Measurements from ENCODE around the gene SLC10A7. TPM values are rescaled to one million over a fixed set of nuclear protein-coding genes. Genes with fewer than 3 reads are reported as not detected.

SLC10A7 gene
- total and polyA plus RNA-seq, 10 of the 15 experiments (the other 5 are each of a cell fraction or from before 2014, with no cell fraction given): 4.6 to 23.7 (median 15.6) TPM

GRCh38 chr4:146398404-146398803 lies 123.3 kb downstream of the SLC10A7 start:
- intact Hi-C loops (cut with micrococcal nuclease; ENCODE audit: unreplicated experiment): no loop called here
- CTCF ChIA-PET: interaction anchor here (0.6 kb wide), 1 partner anchor 70 kb away, joined by 3 read pairs; no protein-coding TSS in a partner anchor
- no peaks in the 10 kb centered on the region for H3K4me1 ChIP-seq (ENCODE audit: control insufficient read depth, insufficient read depth, low read length)
- H3K79me2 ChIP-seq (ENCODE audit: control insufficient read depth, insufficient read depth, low read length): no peaks in the 10 kb centered on the region
- no peak overlapping the region for H3K9ac ChIP-seq (ENCODE audit: control insufficient read depth, insufficient read depth, low read length)
- ATAC-seq (no peak), DNase-seq (ENCODE audit: low read depth, low spot score) (no peak), FAIRE-seq (no peak)
- no peak overlapping the region for H3K4me3 ChIP-seq
- no TSS peak for BruUV-seq (replicated peaks)
- POLR2A ChIA-PET: no interaction called here
- H2AFZ ChIP-seq (ENCODE audit: control insufficient read depth, low read depth, low read length): no peak overlapping the region
- no peak overlapping the region for H3K4me2 ChIP-seq (ENCODE audit: control insufficient read depth, insufficient read depth)
- H3K27ac ChIP-seq (ENCODE audit: control insufficient read depth, insufficient read depth): no peak overlapping the region
- no peaks in the 10 kb centered on the region for H4K20me1 ChIP-seq (ENCODE audit: control insufficient read depth, insufficient read depth)
- no peaks in the 10 kb centered on the region for H3K9me3 ChIP-seq (replicated peaks; ENCODE audit: control insufficient read depth, insufficient read depth, low read length)
- SMC1A ChIA-PET (ENCODE audit: uncharacterized antibody, unreplicated experiment): interaction anchor here (0.5 kb wide), 1 partner anchor 480 kb away, joined by 3 read pairs; no protein-coding TSS in a partner anchor
- no peaks in the 10 kb centered on the region for H3K27me3 ChIP-seq (replicated peaks in 1 of 2; ENCODE audit: control insufficient read depth in 2 of 2, insufficient read depth in 2 of 2, low read length in 1 of 2)
- WGBS (ENCODE audit: insufficient coverage, insufficient replicate concordance, low lambda C conversion rate, missing lambda C conversion rate): 95% methylated on average over 1 of the region's 1 CpG
- RAD21 ChIA-PET (ENCODE audit: unreplicated experiment): no interaction called here
- in situ Hi-C loops (cut with MboI): no loop called here
- no peaks in the 10 kb centered on the region for H3K36me3 ChIP-seq (ENCODE audit: control insufficient read depth in 2 of 2, insufficient read depth in 2 of 2, low read length in 1 of 2)
- no peak for TF ChIP-seq PML (IDR thresholded peaks at IDR 0.05; ENCODE audit: low read length)
- no peak for TF ChIP-seq HDGF (IDR thresholded peaks at IDR 0.05)
- no peak for TF ChIP-seq GATAD2B (conservative IDR thresholded peaks at IDR 0.05; ENCODE audit: low read depth)
- TF ChIP-seq NFXL1 (IDR thresholded peaks at IDR 0.05; ENCODE audit: borderline replicate concordance): no peak
- no peak for TF ChIP-seq PKNOX1 (IDR thresholded peaks at IDR 0.05)
- TF ChIP-seq ZZZ3 (IDR thresholded peaks at IDR 0.05; ENCODE audit: control insufficient read depth, insufficient read length, low read depth): no peak
- no peak for TF ChIP-seq SUZ12 (IDR thresholded peaks at IDR 0.05; ENCODE audit: unreplicated experiment)
- TF ChIP-seq ZBTB4 (CRISPR knock-in tag; IDR thresholded peaks at IDR 0.05): no peak
- no peak for TF ChIP-seq RCOR1 (conservative IDR thresholded peaks at IDR 0.05; ENCODE audit: low read depth, low read length)
